ACHN (cell line): ENCODE results near the gene TRAP1.

ENCODE experiments used
- DNase-seq: peaks from one replicate; pipeline ENCODE4 v3.0.0-alpha.2; 2015
- in situ Hi-C: cut with HindIII; loops from 2 replicates; pipeline ENCODE4 v1.10.0; 2017; ENCODE audit warnings: low sequenced_read_pairs, low pct_ligation_motif_present, low pct_unique_long_range_greater_than_20kb

The TRAP1 gene

GRCh38 chr16:3738541-3738940 lies 21.2 kb upstream of the TRAP1 start:
- in situ Hi-C loops: no loop called here

DNA sequence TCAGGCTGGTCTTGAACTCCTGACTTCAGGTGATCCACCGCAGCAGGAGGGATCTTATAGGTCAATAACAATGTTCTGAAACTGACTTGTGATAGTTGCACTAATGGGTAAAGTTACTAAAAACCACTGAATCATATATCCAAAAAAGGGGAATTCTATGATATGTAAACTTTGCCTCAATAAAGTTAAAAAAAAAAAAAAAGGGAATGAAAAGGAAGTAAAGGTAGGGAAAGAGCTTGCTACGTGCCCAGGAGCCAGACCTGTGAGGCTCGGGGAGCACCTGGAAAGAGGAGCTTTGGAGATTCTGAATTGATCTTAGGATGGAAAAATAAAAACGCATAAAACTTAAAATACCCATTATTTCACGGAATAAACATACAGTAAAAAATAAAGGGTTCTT lies 20.8 kb upstream of the TRAP1 start:
- no peak for DNase-seq
- in situ Hi-C loops: no loop called here

More at GRCh38 chr16:3738541-3738940, 21.2 kb upstream of the TRAP1 start:
- no peak for DNase-seq

- no peak for DNase-seq
- in situ Hi-C loops: no loop called here
Measured at GRCh38 chr16:3737181-3737580, 19.9 kb upstream of the TRAP1 start.

DNA sequence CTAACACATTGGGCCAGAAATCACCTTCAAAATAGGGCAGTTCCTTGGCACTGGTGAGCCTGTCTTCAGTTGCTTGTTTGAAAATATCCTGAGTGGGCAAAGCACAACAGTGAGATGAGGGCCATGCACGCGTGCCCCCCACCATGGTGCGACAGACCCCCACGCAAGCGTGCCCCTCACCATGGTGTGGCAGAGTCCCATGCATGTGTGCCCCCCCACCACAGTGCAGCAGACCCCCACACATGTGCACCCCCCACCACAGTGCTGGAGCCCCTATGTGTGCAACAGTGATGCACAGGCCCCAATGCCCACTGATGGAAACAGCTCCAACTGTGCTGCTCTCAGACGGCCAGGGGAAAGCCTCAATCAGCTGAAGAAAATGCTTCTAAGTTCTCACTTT lies 18.8 kb upstream of the TRAP1 start:
- in situ Hi-C loops: no loop called here
- no peak for DNase-seq

DNA sequence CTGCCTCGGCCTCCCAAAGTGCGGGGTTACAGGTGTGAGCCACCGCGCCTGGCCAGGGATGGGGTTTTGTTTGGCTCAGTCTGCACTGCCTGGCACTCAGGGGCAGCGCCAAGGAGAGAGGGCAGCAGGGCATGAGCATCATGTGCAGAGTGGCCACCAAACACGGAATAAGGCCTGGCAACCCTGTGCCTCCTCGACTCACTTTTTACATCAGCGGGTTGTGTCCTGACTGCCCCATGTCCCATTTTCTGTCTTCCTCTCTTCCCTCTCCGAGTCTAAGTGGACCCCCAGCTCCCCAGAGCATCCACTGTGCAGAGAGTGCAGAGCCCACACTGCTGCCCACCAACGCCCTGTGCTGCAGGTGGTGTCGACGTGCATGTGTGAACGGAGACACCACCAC lies 18.2 kb upstream of the TRAP1 start:
- in situ Hi-C loops: no loop called here
- no peak for DNase-seq

GRCh38 chr16:3734758-3735221 lies 17.5 kb upstream of the TRAP1 start:
- in situ Hi-C loops: no loop called here
- no peak for DNase-seq

- DNase-seq: no peak
- in situ Hi-C loops: no loop called here
Measured at GRCh38 chr16:3734084-3734757, 16.9 kb upstream of the TRAP1 start.

DNA sequence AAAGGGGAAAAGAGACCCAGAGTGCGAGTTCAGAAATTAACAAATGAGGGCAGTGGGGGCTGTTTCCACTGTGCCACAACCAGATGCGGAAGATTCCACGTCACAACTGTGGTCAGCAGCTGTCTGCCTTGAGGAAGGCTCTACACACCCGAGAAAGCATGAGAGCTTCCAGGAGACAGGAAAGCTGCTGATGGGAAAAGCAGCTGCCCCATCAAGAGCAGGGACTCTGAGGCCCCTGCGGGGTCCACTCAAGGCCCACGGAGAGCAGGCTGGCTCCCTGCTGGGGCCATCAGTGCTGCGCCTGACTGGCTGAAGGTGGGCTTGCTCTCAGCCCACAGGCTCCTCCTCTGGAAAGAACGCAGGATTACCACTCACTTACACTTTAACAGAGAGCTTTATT lies 14.8 kb upstream of the TRAP1 start:
- in situ Hi-C loops: no loop called here
- DNase-seq: no peak

GRCh38 chr16:3731126-3731935 lies 14.0 kb upstream of the TRAP1 start:
- in situ Hi-C loops: no loop called here
- no peak for DNase-seq

DNA sequence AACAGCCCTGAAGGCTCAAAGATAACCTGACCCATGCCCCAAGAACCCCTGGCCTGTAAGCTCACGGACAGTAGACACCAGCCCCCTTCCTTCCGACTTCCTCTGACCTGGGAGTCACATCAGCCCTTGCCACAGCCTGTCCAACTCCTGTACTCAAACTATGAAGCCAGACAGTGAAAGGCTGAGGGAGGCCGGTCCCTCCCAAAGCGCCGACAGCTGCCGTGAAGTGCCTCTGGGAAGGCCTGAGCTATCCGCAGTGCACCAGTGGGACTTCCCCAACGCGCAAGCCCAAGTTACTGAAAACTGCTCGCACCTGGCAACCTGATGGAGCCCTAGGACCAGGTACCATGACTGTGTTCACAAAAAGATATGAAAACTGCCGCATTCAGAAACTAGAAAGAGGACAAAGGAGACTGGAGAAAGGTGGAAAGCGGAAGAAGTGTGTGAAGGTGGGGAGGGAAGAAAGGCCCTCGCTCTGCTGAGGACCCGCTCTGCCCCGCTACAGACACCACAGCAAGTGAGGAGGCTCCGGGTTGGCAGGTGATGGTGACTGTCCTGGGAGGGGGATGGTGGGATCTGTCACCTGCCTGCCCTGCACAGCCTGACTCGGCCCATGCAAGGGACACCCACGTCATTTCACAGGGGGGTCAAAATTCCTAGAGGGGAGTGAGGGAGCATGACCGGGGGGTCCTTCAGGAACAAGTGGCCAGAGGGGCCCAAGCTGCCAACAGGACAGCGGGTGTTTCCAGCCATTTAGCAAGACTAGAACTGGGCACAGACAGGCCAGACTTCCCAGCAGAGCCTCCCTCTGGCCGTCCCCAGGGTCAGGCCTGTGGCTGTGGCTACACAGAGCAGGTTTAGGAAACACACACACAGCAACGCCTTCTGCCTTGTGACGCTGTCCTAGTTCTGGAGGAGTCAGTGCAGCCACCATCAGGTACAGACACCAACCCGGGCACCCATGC lies 13.1 kb upstream of the TRAP1 start:
- in situ Hi-C loops: no loop called here

DNA sequence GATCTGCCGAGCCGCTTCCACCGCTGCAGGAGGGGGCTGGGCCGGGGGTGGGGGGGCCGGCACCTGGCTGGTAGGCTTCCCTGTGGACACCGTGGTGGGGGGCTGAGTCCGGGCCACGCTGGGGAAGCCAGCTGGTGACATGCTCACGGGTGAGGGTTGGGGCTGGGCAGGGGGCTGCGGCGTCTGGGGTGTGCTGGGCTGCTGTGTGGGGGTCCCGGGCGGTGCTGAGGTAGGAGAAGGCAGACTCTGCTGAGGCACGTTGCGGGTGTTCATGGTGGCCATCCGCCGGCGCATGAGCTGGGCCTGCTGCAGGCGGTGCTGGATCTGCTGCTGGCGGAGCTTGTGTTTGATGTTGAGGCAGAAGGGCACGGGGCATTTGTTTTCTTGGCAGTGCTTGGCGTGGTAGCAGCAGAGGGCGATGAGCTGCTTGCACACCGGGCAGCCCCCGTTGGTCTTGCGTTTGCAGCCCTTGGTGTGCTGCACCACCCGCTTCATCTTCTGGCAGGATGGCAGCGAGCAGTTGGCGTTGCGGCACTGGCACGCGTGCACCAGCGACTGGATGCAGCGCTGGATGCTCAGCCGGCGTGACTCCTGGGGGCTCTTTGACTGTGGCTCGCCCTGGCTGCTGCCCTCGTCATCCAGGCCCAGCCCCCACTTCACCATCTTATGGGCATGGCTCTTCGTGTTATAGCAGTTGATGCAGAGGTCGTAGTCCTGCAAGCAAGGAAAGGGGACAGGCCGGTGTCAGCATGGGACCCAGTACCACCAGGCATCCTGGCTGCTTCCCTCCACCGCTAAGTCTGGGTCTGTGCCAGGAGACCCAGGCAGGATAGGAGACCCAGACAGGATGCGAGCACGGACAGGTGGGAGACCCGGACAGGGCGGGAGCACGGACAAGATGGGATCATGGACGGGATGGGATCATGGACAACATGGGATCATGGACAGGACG lies 12.1 kb upstream of the TRAP1 start:
- in situ Hi-C loops: no loop called here

More for the DNA sequence above, 13.1 kb upstream of the TRAP1 start:
- DNase-seq: no peak

DNA sequence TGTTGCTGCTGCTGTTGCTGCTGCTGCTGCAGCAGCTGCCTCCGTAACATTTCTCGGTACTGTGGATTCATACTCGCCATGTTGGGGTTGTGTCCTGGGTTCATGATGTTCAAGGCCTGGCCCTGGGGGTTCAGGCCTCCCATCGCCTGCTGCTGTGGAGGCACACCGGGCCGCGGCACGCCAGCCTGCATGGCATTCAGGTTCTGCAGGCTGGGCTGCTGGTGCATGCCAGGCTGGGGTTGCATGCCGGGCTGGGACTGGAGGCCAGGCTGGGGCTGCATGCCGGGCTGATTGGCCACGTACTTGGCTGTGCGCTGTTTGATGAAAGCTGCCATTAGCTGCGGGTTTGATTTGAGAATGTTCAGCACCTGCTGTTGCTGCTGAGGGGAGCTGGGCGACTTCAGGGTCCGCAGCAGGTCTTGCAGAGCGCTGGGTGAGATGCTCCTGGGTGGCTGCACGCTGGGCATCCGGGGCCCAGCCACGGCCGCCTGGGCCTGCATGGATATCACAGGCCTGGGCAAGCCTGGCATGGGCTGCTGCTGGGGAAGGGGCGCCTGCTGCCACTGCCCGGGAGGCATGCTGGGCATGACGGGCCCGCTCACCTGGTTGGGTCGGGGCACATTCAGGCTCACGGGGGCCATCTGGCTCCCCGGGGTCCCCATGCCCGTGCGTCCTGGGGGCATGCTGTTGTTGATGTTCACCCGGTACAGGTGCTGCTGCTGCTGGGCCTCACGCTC lies 11.3 kb upstream of the TRAP1 start:
- in situ Hi-C loops: no loop called here
- DNase-seq: no peak

More for the DNA sequence above, 12.1 kb upstream of the TRAP1 start:
- DNase-seq: no peak

GRCh38 chr16:3727806-3728381 lies 10.6 kb upstream of the TRAP1 start:
- DNase-seq: no peak
- in situ Hi-C loops: no loop called here

- no peak for DNase-seq
Measured at GRCh38 chr16:3726021-3726687, 8.8 kb upstream of the TRAP1 start.

DNA sequence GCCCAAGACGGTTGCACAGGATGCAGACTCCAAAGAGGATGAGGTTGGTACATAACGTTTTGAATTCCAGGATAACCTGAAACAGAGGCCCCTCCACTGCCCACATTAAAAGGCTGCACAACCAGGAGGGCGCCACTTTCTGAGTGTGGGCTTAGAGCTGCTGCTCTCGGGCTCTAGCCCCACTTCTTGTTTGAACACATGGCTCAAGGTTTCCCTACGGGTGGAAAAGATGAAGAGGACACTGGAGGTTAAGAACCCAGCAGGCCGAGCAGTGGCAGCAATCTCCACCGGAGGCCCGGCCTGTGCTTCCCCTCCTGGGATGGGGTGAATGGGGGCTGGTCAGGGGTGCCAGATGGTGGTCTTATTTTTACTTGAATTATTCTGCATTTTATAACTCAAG lies 8.0 kb upstream of the TRAP1 start:
- DNase-seq: no peak
- in situ Hi-C loops: no loop called here

More at GRCh38 chr16:3726021-3726687, 8.8 kb upstream of the TRAP1 start:
- in situ Hi-C loops: no loop called here

DNA sequence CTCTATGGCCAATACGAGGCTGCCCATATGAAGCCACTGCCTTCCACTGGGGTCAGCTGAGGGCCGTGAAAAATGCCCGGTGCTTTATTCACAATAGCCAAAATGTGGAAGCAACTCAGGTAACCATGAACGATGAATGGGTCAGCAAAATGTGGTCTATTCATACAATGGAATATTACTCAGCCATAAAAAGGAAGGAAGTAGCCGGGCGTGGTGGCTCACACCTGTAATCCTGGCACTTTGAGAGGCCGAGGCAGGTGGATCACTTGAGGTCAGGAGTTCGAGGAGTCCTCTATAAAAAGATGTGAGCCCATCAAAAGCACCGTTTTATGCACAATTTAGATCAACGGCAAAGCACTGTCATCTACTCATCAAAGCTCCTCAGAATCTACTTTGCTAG lies 5.2 kb upstream of the TRAP1 start:
- in situ Hi-C loops: no loop called here
- DNase-seq: no peak
